Stimulated activated naive CD8-positive, alpha-beta T cell treated with anti-CD3 and anti-CD28 coated beads, Interleukin-15, amount 100 ng/mL, for 72 hours (primary cell): ENCODE measurements around the gene NUCB1.
"Not testable (repeated sequence)": the region's sequence is repeated elsewhere in the genome, so short reads cannot be mapped to it uniquely, and the experiment has no call there.

ENCODE experiments used
- ATAC-seq: fragments of 150-1000 bp; cut with Tn5 transposase; 2 replicates; pipeline ENCODE4 v1.10.0; 2021; ENCODE audit warnings: mild to moderate bottlenecking, moderate library complexity
- DNase-seq, 2 donors: peaks; one replicate each; pipeline ENCODE4 v3.0.0; 2021 to 2022
- H3K27ac Mint-ChIP-seq, 2 donors: one replicate each; pipeline ENCODE4 v1.8.0; 2022; ENCODE audit warnings: mild to moderate bottlenecking in 2 of 2, mixed read lengths in 2 of 2, moderate library complexity in 2 of 2
- H3K27me3 Mint-ChIP-seq: one replicate; pipeline ENCODE4 v1.8.0; 2022; ENCODE audit warnings: mixed read lengths
- H3K4me1 Mint-ChIP-seq: one replicate; pipeline ENCODE4 v1.8.0; 2022; ENCODE audit warnings: mild to moderate bottlenecking, mixed read lengths
- H3K4me3 Mint-ChIP-seq, 2 donors: one replicate each; pipeline ENCODE4 v1.8.0; 2022; ENCODE audit warnings: mild to moderate bottlenecking in 2 of 2, mixed read lengths in 2 of 2, moderate library complexity in 1 of 2
- H3K9me3 Mint-ChIP-seq, 2 donors: one replicate each; pipeline ENCODE4 v1.8.0; 2022; ENCODE audit warnings: mixed read lengths in 2 of 2

Gene NUCB1

GRCh38 chr19:48887861-48888612, 12.1 kb upstream of the NUCB1 start:
- Mint-ChIP-seq H3K4me3 (no peak overlapping the region), H3K4me1 (no peaks in the 10 kb centered on the region), H3K9me3 (no peaks in the 10 kb centered on the region), H3K27ac (no peak overlapping the region), H3K27me3 (peaks cover 27% of the 10 kb centered on the region)
- DNase-seq (no peak), ATAC-seq (no peak)

- ATAC-seq, H3K4me3 Mint-ChIP-seq, H3K9me3 Mint-ChIP-seq, H3K4me1 Mint-ChIP-seq, DNase-seq: not testable (repeated sequence)
- peaks cover 40% of the 10 kb centered on the region for H3K27me3 Mint-ChIP-seq
- H3K27ac Mint-ChIP-seq: peak overlapping the region in 1 of 2 donors; percentile 48
Observed at GRCh38 chr19:48889496-48889895, 10.6 kb upstream of the NUCB1 start.

GRCh38 chr19:48890551-48890950, 9.6 kb upstream of the NUCB1 start:
- H3K27ac Mint-ChIP-seq: no peak overlapping the region
- peaks cover 50% of the 10 kb centered on the region for H3K27me3 Mint-ChIP-seq
- H3K4me1 Mint-ChIP-seq: peaks cover 10% of the 10 kb centered on the region
- no peak overlapping the region for H3K4me3 Mint-ChIP-seq
- no peak for ATAC-seq
- DNase-seq: no peak
- H3K9me3 Mint-ChIP-seq: no peaks in the 10 kb centered on the region

- Mint-ChIP-seq H3K27ac (no peak overlapping the region), H3K4me3 (peak overlapping the region; percentile 74 to 82), H3K9me3 (no peaks in the 10 kb centered on the region), H3K27me3 (peaks cover 65% of the 10 kb centered on the region), H3K4me1 (peaks cover 39% of the 10 kb centered on the region)
- DNase-seq: no peak
- no peak for ATAC-seq
Observed at GRCh38 chr19:48895226-48895625, 4.9 kb upstream of the NUCB1 start.

- Mint-ChIP-seq H3K27me3 (peaks cover 54% of the 10 kb centered on the region), H3K4me1 (peaks cover 46% of the 10 kb centered on the region), H3K27ac (peak overlapping the region; percentile 76 to 89), H3K4me3 (peak overlapping the region; percentile 74 to 82), H3K9me3 (no peaks in the 10 kb centered on the region)
- ATAC-seq: peak; percentile 58
- peak; percentile 62 to 63 for DNase-seq
Observed at GRCh38 chr19:48896191-48896720, 3.9 kb upstream of the NUCB1 start.

GRCh38 chr19:48897181-48897580, 2.9 kb upstream of the NUCB1 start:
- ATAC-seq (no peak), DNase-seq (no peak)
- Mint-ChIP-seq H3K9me3 (no peaks in the 10 kb centered on the region), H3K27ac (no peak overlapping the region), H3K27me3 (peaks cover 48% of the 10 kb centered on the region), H3K4me3 (no peak overlapping the region), H3K4me1 (peaks cover 55% of the 10 kb centered on the region)

- ATAC-seq, DNase-seq, H3K9me3 Mint-ChIP-seq: not testable (repeated sequence)
- peaks cover 28% of the 10 kb centered on the region for H3K27me3 Mint-ChIP-seq
- peak overlapping the region; percentile 68 to 94 for H3K4me3 Mint-ChIP-seq
- H3K27ac Mint-ChIP-seq: peak overlapping the region; percentile 43 to 98
- H3K4me1 Mint-ChIP-seq: peaks cover 62% of the 10 kb centered on the region
Observed at GRCh38 chr19:48899386-48899749, 744 bp upstream of the NUCB1 start.

- DNase-seq: peak in 1 of 2 donors; percentile 30
- peak overlapping the region; percentile 92 to 94 for H3K4me3 Mint-ChIP-seq
Observed at GRCh38 chr19:48900477-48901406, 630 bp downstream of the NUCB1 start.

GRCh38 chr19:48902291-48902690, 2.2 kb downstream of the NUCB1 start:
- H3K27me3 Mint-ChIP-seq, ATAC-seq, DNase-seq, H3K9me3 Mint-ChIP-seq: not testable (repeated sequence)
- H3K4me1 Mint-ChIP-seq: peaks cover 37% of the 10 kb centered on the region
- peak overlapping the region; percentile 63 to 66 for H3K27ac Mint-ChIP-seq
- peak overlapping the region; percentile 92 to 94 for H3K4me3 Mint-ChIP-seq

More at GRCh38 chr19:48900477-48901406, 630 bp downstream of the NUCB1 start:
- H3K27ac Mint-ChIP-seq: peak overlapping the region; percentile 95 to 98
- H3K4me1 Mint-ChIP-seq: peaks cover 50% of the 10 kb centered on the region
- H3K9me3 Mint-ChIP-seq: no peaks in the 10 kb centered on the region
- ATAC-seq: no peak
- peaks cover 14% of the 10 kb centered on the region for H3K27me3 Mint-ChIP-seq

GRCh38 chr19:48903788-48904187, 3.7 kb downstream of the NUCB1 start:
- H3K27me3 Mint-ChIP-seq, H3K9me3 Mint-ChIP-seq, H3K27ac Mint-ChIP-seq, ATAC-seq, H3K4me3 Mint-ChIP-seq, DNase-seq: not testable (repeated sequence)
- peaks cover 37% of the 10 kb centered on the region for H3K4me1 Mint-ChIP-seq

GRCh38 chr19:48905664-48906063, 5.6 kb downstream of the NUCB1 start:
- DNase-seq (no peak), ATAC-seq (no peak)
- Mint-ChIP-seq H3K4me3 (no peak overlapping the region), H3K27me3 (no peaks in the 10 kb centered on the region), H3K4me1 (peaks cover 20% of the 10 kb centered on the region), H3K9me3 (no peaks in the 10 kb centered on the region), H3K27ac (no peak overlapping the region)

- H3K27ac Mint-ChIP-seq: no peak overlapping the region
- no peak overlapping the region for H3K4me3 Mint-ChIP-seq
Observed at GRCh38 chr19:48906324-48906723, 6.2 kb downstream of the NUCB1 start.

GRCh38 chr19:48907671-48908070, 7.6 kb downstream of the NUCB1 start:
- H3K9me3 Mint-ChIP-seq: no peaks in the 10 kb centered on the region
- no peaks in the 10 kb centered on the region for H3K27me3 Mint-ChIP-seq
- H3K27ac Mint-ChIP-seq: no peak overlapping the region
- H3K4me1 Mint-ChIP-seq: peaks cover 2% of the 10 kb centered on the region
- no peak overlapping the region for H3K4me3 Mint-ChIP-seq
- DNase-seq (no peak), ATAC-seq (no peak)

More at GRCh38 chr19:48906324-48906723, 6.2 kb downstream of the NUCB1 start:
- ATAC-seq (no peak), DNase-seq (no peak)
- H3K4me1 Mint-ChIP-seq: peaks cover 15% of the 10 kb centered on the region
- H3K9me3 Mint-ChIP-seq: no peaks in the 10 kb centered on the region
- no peaks in the 10 kb centered on the region for H3K27me3 Mint-ChIP-seq

GRCh38 chr19:48909424-48910077, 9.4 kb downstream of the NUCB1 start:
- H3K27me3 Mint-ChIP-seq, H3K4me1 Mint-ChIP-seq, DNase-seq, ATAC-seq, H3K9me3 Mint-ChIP-seq, H3K4me3 Mint-ChIP-seq: not testable (repeated sequence)
- peak overlapping the region in 1 of 2 donors; percentile 67 for H3K27ac Mint-ChIP-seq

GRCh38 chr19:48910803-48911202, 10.7 kb downstream of the NUCB1 start:
- no peaks in the 10 kb centered on the region for H3K4me1 Mint-ChIP-seq
- DNase-seq (no peak), ATAC-seq (no peak)
- H3K9me3 Mint-ChIP-seq: no peaks in the 10 kb centered on the region
- H3K27ac Mint-ChIP-seq: no peak overlapping the region
- H3K4me3 Mint-ChIP-seq: no peak overlapping the region
- no peaks in the 10 kb centered on the region for H3K27me3 Mint-ChIP-seq
